ENCODE results near the gene RGS6.
A peak's percentile ranks its signal among the peaks of the same experiment; 100 is the strongest.

The RGS6 gene

DNA sequence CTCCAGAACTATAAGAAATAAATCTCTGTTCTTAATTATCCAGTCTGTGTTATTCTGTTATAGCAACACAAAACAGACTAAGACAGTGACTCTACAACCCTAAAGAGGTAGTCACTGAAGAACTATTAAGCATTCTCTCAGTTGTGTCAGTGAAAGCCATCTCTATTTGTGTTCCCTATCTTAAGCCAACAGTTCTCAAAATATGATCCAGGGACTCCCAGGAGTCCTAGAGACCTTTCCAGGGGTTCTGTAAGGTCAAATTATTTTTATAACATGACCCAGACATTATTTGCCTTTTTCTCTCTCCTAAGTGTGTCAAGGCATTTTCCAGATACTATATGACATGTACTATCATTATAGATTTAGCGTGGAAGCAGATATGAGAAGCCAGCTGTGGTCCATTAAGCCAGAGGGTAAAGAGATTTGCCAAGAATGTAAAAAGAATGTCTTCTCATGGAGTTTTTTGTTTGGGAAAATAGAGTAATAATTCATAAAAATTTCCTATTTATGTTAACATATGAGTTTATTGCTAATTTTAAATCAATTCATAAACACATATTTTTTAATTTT is 315.8 kb downstream of the RGS6 start:
- DNase-seq (ENCODE audit: low spot score), result no peak

DNA sequence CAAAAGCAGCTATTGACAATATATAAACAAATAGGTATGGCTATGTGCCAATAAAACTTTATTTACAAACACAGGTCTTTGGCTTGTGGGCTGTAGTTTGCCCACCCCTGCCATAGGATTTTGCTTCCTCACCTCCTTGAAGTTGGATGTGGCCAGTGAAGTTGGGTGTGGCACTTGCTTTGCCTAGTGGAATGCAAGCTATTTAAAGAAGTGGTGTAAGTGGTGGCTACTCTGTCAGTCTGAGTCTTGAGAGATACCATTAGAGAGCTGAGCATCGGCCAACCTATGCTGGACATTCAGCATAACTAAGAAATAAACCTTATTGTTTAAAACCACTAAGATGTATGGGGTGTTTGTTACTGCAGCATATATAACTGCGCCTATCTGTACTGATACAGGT is 321.3 kb downstream of the RGS6 start:
- DNase-seq (ENCODE audit: low spot score), result no peak

DNA sequence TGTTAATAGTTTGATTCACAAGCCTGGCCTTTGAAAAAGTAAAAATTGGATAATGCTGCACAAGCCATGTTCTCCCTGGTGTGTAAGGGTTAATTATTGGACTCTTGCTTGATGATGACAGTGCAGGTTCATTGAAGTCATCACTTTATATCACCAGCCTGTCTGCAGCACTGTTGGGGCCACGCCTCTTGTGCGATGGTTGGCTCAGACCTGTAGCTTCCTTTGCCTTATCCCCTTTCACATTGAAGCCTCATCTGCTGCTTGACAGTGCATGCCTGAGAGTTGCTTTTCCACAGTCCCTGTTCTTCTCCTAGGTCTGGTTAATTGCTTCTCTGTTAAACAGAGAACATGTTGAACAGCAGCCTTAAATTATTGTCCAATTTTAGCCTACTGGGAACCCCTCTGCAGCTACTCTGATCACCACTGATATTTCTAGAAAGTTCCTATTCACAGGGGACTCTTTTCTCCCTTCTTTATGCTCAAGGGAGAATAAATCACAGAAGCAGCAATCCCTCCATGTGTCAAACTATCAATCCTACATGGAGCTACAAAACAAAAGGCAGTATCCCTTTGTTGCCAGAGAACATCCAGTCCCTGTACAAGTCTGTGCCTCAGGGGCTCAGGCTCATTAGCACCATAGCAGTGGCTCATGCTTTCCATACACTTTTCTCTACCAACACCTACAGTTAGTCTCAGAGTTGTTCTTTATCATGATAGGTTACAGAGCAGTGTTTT is 322.1 kb downstream of the RGS6 start:
- no peak for DNase-seq (ENCODE audit: low spot score)

- no peak for DNase-seq (ENCODE audit: low spot score)
Measured at GRCh38 chr14:72254937-72255472, 322.8 kb downstream of the RGS6 start.

- DNase-seq (ENCODE audit: low spot score), result no peak
Measured at GRCh38 chr14:72256055-72256454, 323.8 kb downstream of the RGS6 start.

GRCh38 chr14:72261068-72261467 is 328.8 kb downstream of the RGS6 start:
- DNase-seq (ENCODE audit: low spot score), result no peak

GRCh38 chr14:72262771-72263170 is 330.5 kb downstream of the RGS6 start:
- no peak for DNase-seq (ENCODE audit: low spot score)

- no peak for DNase-seq (ENCODE audit: low spot score)
Measured at GRCh38 chr14:72264716-72265115, 332.5 kb downstream of the RGS6 start.

DNA sequence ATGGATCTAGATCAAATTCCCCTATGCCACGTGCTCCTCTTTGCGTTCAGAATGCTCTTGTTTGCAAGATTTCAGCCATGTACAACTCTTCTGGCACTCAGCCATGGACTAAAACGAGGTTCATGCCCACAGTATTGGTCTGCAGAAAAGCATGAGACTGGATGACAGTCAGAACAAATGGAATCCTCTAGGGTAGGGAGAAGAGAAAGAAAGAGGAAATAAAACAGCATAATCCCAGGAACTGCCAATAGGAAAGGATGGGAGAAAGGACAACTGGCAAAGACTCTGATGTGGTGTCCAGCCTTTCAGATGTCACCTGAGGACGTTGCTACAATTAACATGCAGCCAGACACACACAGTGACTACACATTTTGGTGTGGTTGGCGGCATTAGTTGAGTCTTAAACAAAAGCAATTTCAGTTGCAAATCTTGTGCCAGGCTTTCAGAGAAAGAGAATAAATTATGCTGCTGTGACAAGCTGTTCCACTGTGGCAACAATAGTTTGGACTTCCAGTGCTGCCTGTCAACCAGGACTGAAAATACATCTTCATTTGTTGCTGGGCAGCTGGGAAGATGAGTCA is 338.0 kb downstream of the RGS6 start:
- DNase-seq (ENCODE audit: low spot score), result no peak

GRCh38 chr14:72270749-72271148 is 338.5 kb downstream of the RGS6 start:
- DNase-seq (ENCODE audit: low spot score), result no peak

- DNase-seq (ENCODE audit: low spot score), result no peak
Measured at GRCh38 chr14:72275242-72275641, 343.0 kb downstream of the RGS6 start.

- DNase-seq (ENCODE audit: low spot score), result no peak
Measured at GRCh38 chr14:72278316-72278715, 346.1 kb downstream of the RGS6 start.

- DNase-seq (ENCODE audit: low spot score), result no peak
Measured at GRCh38 chr14:72284176-72284575, 351.9 kb downstream of the RGS6 start.

DNA sequence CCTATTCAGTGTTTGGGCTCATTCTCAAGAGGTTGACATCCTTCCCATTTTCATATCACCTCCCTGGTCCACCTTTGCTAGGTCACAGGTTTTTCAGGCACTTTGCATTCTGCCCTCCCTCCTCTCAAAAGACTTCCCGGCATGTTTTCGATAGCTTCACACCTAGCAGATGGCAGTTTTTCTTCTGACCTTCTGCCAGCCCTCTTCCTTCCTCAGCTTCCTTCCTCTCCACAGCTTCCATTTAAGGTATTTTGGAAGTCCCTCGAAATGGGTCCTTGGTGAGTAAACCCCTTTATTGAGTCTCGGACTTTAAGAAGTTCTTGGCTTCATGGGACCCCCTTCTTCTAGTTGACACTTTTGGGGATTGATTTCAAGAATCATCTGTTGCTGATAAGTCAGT is 358.0 kb downstream of the RGS6 start:
- no peak for DNase-seq (ENCODE audit: low spot score)

GRCh38 chr14:72291908-72292688 is 359.9 kb downstream of the RGS6 start:
- DNase-seq (ENCODE audit: low spot score), result peak; percentile 7

GRCh38 chr14:72292689-72293024 is 360.4 kb downstream of the RGS6 start:
- DNase-seq (ENCODE audit: low spot score), result no peak

DNA sequence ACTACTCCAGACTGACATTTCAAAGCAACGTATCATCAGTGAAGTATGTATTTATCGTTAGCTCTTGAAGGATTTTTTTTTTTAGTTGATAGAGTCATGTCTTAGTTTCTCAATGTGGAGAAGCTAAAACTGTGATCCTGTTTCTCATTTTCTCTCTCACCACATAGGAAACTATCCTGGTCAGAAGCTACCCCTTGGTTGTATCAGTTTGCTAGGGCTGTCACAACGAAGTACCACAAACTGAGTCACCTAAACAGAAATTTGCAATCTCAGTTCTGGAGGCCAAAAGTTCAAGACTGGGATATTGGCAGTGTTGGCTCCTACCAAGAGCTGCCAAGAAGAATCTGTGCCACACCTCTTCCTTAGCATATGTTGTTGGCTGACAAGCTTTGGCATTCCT is 369.1 kb downstream of the RGS6 start:
- DNase-seq (ENCODE audit: low spot score), result no peak

DNA sequence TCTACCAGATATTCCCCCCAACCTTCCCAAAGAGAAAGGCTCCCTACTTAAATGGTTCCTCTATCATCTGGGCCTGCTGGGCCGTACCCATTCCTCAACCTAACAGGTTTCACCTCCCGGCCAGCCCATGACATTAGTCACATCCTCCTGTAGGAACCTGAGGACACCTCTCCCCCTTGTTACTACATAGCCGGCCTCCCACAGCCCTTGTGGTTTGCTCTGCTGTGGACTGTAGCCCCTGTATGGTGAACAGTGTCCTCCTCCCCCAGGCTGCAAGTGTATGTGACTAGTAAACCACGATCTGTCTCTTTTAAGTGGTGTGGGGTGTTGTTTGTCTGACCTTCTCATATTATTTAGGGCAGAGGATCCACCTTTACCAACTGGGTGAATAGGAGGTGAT is 371.7 kb downstream of the RGS6 start:
- no peak for DNase-seq (ENCODE audit: low spot score)

DNA sequence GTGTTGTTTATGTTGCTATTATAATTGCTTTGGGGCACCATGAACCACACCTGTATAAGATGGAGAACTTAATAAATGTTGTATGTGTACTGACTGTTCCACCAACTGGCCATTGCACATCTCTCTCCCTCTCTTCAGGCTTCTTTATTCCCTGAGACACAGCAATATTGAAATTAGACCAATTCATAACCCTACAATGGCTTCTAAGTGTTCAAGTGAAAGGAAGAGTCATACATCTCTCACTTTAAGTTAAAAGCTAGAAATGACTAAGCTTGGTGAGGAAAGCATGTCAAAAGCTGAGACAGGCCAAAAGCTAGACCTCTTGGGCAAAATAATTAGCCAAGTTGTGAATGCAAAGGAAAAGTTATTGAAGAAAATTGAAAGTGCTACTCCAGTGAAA is 373.3 kb downstream of the RGS6 start:
- DNase-seq (ENCODE audit: low spot score), result no peak

GRCh38 chr14:72308967-72309485 is 376.8 kb downstream of the RGS6 start:
- DNase-seq (ENCODE audit: low spot score), result no peak

DNA sequence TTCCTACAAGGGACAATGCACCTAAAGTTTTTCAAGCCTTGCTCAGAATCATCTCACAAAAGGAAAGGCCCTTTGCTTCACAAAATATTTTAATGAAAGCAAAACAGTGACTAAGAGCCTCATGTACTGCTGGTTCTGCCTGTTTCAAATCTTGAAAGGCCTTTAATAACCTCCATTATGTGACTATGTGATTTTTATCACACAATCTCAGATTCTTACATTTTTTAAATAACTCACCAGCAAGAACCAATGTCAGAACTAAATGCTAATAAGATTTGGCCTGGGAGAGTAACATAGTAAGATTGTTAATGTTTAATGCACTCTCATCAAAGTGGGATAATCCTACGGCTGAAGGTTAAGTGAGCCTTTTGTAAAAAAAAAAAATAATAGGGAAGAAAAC is 378.9 kb downstream of the RGS6 start:
- no peak for DNase-seq (ENCODE audit: low spot score)

GRCh38 chr14:72311516-72311915 is 379.3 kb downstream of the RGS6 start:
- no peak for DNase-seq (ENCODE audit: low spot score)

All from AG08395 (cell line).